OCI-LY1 (cell line): Measurements from ENCODE around the gene SMIM41.
A peak's percentile ranks its signal among the peaks of the same experiment; 100 is the strongest.

Experiments used
- H2AFZ ChIP-seq: fragments of 200-600 bp; sonication (generic), shearing (Covaris generic); 2 replicates; pipeline ENCODE4 v1.6.0; 2014; ENCODE audit warnings: antibody characterized with exemption, mild to moderate bottlenecking, low read length
- H3F3A ChIP-seq: fragments of 200-600 bp; sonication (generic), shearing (Covaris generic); 2 replicates; pipeline ENCODE4 v1.6.0; 2014; ENCODE audit warnings: mild to moderate bottlenecking, antibody characterized with exemption, low read length, moderate library complexity; ENCODE audit not compliant: insufficient read depth
- H3K27ac ChIP-seq: fragments of 200-600 bp; sonication (generic); 2 replicates; pipeline ENCODE4 v1.5.1; 2014; ENCODE audit warnings: low read length, mixed run types, mild to moderate bottlenecking, low read depth; ENCODE audit not compliant: poor library complexity, severe bottlenecking
- H3K27me3 ChIP-seq: fragments of 200-600 bp; sonication (generic); 2 replicates; pipeline ENCODE4 v1.6.0; 2014; ENCODE audit warnings: antibody characterized with exemption, mild to moderate bottlenecking, low read length, moderate library complexity; ENCODE audit not compliant: insufficient read depth
- H3K36me3 ChIP-seq: fragments of 200-600 bp; sonication (generic); 2 replicates; pipeline ENCODE4 v1.6.1; 2014; ENCODE audit warnings: mild to moderate bottlenecking, antibody characterized with exemption, low read length, moderate library complexity, mixed read lengths; ENCODE audit not compliant: insufficient read depth
- H3K4me1 ChIP-seq: fragments of 200-600 bp; sonication (generic); 2 replicates; pipeline ENCODE4 v1.5.1; 2014; ENCODE audit warnings: mild to moderate bottlenecking, low read length, moderate library complexity; ENCODE audit not compliant: insufficient read depth, severe bottlenecking
- H3K4me2 ChIP-seq: fragments of 200-600 bp; sonication (generic), shearing (Covaris generic); 2 replicates; pipeline ENCODE4 v1.6.1; 2014; ENCODE audit warnings: low read length
- H3K4me3 ChIP-seq: fragments of 200-600 bp; sonication (generic); 2 replicates; pipeline ENCODE4 v1.5.1; 2014; ENCODE audit warnings: low read length, low read depth, mild to moderate bottlenecking, mixed read lengths; ENCODE audit not compliant: poor library complexity, severe bottlenecking
- H3K79me2 ChIP-seq: fragments of 200-600 bp; shearing (Covaris generic); 2 replicates; pipeline ENCODE4 v1.6.1; 2016; ENCODE audit warnings: mixed run types, low read length, mixed read lengths; ENCODE audit not compliant: insufficient read depth
- H3K9ac ChIP-seq: fragments of 200-600 bp; sonication (generic), shearing (Covaris generic); 2 replicates; pipeline ENCODE4 v1.6.1; 2014; ENCODE audit warnings: mild to moderate bottlenecking, low read length, mixed read lengths
- H3K9me2 ChIP-seq: fragments of 200-600 bp; sonication (generic), shearing (Covaris generic); 2 replicates; pipeline ENCODE4 v1.6.1; 2014; ENCODE audit warnings: low read depth, mild to moderate bottlenecking, low read length, mixed read lengths
- H3K9me3 ChIP-seq: fragments of 200-600 bp; shearing (Covaris generic); 2 replicates; pipeline ENCODE4 v1.6.1; 2014; ENCODE audit warnings: low read length, mixed read lengths
- H4K20me1 ChIP-seq: fragments of 200-600 bp; sonication (generic), shearing (Covaris generic); 2 replicates; pipeline ENCODE4 v1.6.0; 2016; ENCODE audit warnings: mild to moderate bottlenecking, low read length; ENCODE audit not compliant: insufficient read depth
- EZH2 ChIP-seq: fragments of 200-600 bp; sonication (generic), shearing (Covaris generic); IDR thresholded peaks from 2 replicates; pipeline ENCODE4 v1.8.0; 2017; ENCODE audit warnings: borderline replicate concordance, mixed run types, mild to moderate bottlenecking, antibody characterized with exemption, low read length, moderate library complexity, mixed read lengths
- TF ChIP-seq, protein P1 (sequence below): fragments of 200-600 bp; sonication (generic), shearing (Covaris generic); IDR thresholded peaks from 2 replicates; pipeline ENCODE4 v1.5.1; 2017; ENCODE audit warnings: mild to moderate bottlenecking, antibody characterized with exemption, low read length, moderate library complexity, mixed read lengths

Gene SMIM41

DNA sequence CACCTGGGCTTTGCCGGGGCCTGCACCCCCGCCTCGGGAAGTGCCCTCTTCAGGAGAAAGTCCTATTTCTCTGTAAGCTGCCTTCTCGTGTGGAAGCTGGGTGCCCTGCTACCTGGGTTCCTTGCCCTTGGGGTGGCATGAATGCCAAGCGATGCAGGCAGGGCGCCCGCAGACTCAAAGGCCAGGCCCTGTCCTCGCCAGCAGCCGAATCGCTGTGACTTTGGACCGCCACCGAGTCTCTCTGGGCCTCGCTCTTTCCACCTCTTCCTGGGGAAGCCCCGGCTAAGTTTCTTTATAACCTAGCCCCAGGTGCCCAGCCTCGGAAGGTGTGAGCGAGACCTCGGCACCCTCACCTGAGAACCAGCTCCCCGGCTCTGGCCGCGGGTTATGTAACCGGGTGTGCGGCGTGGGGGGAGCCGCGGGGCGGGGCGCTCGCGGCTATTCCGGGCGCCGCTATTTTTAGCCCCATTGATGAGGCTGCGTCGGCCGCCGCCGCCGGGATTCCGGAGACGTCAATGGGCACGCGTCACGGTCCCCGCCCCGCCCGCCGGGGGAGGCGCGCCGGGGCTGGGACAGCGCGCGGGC lies 42.8 kb upstream of the SMIM41 start:
- H3K4me1 ChIP-seq, result peaks cover 21% of the 10 kb centered on the region
- H3F3A ChIP-seq, result peaks cover 4% of the 10 kb centered on the region; the same call in 1 of the 2 replicates
- no peaks in the 10 kb centered on the region for H3K9me2 ChIP-seq
- H3K27ac ChIP-seq, result no peak overlapping the region
- peaks cover 6% of the 10 kb centered on the region; the same call in 1 of the 2 replicates for H3K27me3 ChIP-seq
- H3K9me3 ChIP-seq, result no peaks in the 10 kb centered on the region
- H3K36me3 ChIP-seq, result no peaks in the 10 kb centered on the region
- TF ChIP-seq, protein P1, sequence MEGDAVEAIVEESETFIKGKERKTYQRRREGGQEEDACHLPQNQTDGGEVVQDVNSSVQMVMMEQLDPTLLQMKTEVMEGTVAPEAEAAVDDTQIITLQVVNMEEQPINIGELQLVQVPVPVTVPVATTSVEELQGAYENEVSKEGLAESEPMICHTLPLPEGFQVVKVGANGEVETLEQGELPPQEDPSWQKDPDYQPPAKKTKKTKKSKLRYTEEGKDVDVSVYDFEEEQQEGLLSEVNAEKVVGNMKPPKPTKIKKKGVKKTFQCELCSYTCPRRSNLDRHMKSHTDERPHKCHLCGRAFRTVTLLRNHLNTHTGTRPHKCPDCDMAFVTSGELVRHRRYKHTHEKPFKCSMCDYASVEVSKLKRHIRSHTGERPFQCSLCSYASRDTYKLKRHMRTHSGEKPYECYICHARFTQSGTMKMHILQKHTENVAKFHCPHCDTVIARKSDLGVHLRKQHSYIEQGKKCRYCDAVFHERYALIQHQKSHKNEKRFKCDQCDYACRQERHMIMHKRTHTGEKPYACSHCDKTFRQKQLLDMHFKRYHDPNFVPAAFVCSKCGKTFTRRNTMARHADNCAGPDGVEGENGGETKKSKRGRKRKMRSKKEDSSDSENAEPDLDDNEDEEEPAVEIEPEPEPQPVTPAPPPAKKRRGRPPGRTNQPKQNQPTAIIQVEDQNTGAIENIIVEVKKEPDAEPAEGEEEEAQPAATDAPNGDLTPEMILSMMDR, result no peak
- no peak for TF ChIP-seq EZH2
- peak overlapping the region; percentile 68 for H3K4me2 ChIP-seq
- H3K79me2 ChIP-seq, result no peaks in the 10 kb centered on the region
- peak overlapping the region; percentile 8; the same call in 1 of the 2 replicates for H3K9ac ChIP-seq
- H2AFZ ChIP-seq, result no peak overlapping the region
- H3K4me3 ChIP-seq, result peak overlapping the region; percentile 54
- no peaks in the 10 kb centered on the region for H4K20me1 ChIP-seq

GRCh38 chr12:52037248-52037861 lies 42.1 kb upstream of the SMIM41 start:
- no peaks in the 10 kb centered on the region for H4K20me1 ChIP-seq
- 0 out of 2 replicates have a peak, but pooled peaks cover under 1% of the 10 kb centered on the region for H3F3A ChIP-seq
- peak overlapping the region; percentile 77 for H3K4me2 ChIP-seq
- peak overlapping the region; percentile 59 for H3K4me3 ChIP-seq
- H3K9ac ChIP-seq, result peak overlapping the region; percentile 46; the same call in 1 of the 2 replicates
- H3K27ac ChIP-seq, result no peak overlapping the region
- peaks cover 26% of the 10 kb centered on the region for H3K4me1 ChIP-seq
- H3K9me3 ChIP-seq, result no peaks in the 10 kb centered on the region
- peaks cover 6% of the 10 kb centered on the region; the same call in 1 of the 2 replicates for H3K27me3 ChIP-seq
- no peaks in the 10 kb centered on the region for H3K36me3 ChIP-seq
- no peak overlapping the region for H2AFZ ChIP-seq
- no peak for TF ChIP-seq EZH2
- TF ChIP-seq, protein P1, result no peak
- no peaks in the 10 kb centered on the region for H3K9me2 ChIP-seq
- H3K79me2 ChIP-seq, result no peaks in the 10 kb centered on the region

DNA sequence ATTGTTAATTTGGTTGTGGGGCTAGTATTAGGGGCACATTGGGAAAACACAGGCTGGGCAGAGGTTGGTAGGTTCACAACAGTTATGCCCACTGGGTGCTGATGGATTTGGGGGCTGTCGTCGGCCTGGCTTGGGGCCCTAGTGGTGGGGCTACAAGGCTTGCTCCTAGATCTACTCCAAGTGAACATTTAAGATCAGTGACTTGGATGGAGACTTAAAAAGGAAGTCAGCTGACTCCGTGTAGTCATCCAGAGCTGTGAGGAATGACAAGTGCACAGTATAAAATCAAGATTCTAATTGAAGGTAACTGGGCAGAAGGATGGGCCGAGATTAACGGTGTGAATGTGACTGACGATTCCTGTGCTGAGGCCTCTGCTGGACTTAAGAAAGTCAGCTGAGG lies 41.1 kb upstream of the SMIM41 start:
- Histone ChIP-seq H3K36me3 (no peaks in the 10 kb centered on the region), H3K79me2 (no peaks in the 10 kb centered on the region), H3K9me3 (no peaks in the 10 kb centered on the region), H3F3A (no peaks in the 10 kb centered on the region), H4K20me1 (no peaks in the 10 kb centered on the region), H3K4me2 (no peak overlapping the region), H3K9me2 (no peaks in the 10 kb centered on the region), H3K27me3 (peaks cover 6% of the 10 kb centered on the region; the same call in 1 of the 2 replicates), H2AFZ (no peak overlapping the region), H3K4me3 (no peak overlapping the region), H3K4me1 (peaks cover 20% of the 10 kb centered on the region), H3K9ac (no peak overlapping the region), H3K27ac (no peak overlapping the region)
- TF ChIP-seq, protein P1, result no peak
- TF ChIP-seq EZH2, result no peak
